Measurements from ENCODE around the gene RAB3B.
A peak's percentile ranks its signal among the peaks of the same experiment; 100 is the strongest.

RAB3B gene

DNA sequence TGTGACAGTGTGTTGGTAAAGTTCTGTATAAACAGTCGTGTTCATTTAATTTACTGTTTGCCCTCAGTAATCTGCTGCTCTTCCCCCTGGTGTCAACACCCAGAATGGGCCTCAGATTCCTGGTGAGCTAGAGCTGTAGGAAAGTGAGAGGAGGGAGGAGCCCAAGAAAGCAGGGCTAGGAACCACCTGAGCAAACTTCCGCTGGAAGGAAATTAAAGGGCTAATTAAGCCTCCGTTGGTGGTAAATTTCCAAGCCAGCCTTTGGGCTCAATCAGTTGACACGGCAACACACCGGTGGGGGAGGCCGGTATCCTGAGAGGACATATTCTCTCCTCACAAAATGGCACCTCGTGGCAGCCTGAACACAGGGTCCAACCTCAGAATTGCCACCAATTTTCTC, 32.9 kb downstream of the RAB3B start:
- DNase-seq (ENCODE audit: low read depth in 2 of 3, low spot score in 1 of 3), result no peak

DNA sequence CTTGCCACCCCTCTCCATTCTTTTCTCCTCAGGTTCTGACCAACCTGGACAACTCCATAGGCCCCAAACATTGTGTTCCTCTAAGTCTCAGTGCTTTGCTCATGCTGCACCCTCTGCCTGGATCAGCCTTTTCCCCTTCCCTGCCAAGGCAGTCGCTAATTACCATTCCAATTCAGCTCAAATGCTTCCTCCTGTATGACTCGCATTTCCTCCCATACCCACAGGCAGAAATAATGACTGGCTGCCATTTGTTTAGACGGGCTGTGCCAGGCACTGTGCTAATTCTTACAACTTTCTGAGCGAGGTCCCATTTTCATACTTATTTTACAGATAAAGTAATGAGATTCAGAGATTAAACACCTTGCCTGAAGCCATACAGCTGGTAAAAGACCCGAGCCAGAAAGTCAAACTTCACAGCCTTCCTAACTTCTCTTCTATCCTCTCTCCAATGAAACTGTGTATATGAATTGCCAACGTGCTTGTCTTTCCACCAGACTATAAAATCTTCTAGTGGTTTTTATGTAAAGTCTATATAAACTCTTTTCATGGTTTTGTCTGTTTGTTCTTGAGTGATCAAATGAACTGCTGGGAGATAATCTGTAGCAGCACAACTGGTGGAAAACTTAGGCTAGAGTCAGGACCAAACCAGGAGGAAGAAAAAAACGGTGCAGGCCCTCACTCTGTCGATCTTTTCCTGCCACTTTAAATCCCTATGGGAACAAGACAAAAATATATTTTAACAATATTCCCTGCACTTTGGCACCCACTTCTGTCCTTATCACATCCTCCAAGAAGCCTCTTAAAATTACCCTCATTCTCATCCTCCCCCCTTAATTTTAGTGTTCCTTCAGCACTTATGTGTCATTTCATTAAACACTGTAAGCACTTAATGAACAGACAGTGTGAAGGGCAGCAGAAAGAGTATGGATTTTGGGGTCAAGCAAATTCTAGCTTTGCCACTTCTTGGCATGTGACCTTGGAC, 33.7 kb downstream of the RAB3B start:
- DNase-seq (ENCODE audit: low read depth in 2 of 3, low spot score in 1 of 3), result no peak

DNA sequence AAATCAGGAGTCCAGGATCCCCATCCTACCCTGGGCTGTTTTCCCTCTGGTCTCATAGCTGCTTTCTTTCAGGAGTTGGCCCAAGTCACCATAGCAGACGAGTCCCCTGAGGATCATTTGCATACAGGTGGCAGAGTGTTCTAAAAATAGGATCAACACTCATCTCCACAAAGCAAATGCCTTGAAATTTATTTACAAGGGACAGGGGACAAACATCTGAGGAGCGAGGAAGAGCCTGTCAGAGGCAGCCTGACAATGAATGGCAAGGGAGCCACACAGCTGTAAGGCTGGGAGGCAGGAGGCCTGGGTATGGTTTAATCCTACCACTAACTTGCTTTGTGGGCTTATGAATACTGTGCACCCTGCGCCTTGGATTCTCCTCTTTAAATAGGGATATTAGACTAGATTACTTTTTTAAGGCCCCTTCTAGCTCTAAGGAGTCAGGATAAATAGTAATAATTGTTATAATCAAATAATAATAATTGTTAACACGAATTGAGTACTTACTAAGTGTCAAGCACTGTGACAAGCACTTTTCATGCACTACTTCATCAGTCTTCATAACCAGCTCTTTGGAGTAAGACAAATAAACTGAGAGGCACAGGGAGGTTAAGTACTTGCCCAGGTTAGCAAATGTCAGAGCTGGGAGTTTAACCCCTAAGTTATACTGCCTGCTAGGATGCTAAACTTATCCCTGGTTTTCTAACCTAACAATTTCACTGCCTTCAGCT, 34.5 kb downstream of the RAB3B start:
- DNase-seq (ENCODE audit: low read depth in 2 of 3, low spot score in 1 of 3), result no peak

DNA sequence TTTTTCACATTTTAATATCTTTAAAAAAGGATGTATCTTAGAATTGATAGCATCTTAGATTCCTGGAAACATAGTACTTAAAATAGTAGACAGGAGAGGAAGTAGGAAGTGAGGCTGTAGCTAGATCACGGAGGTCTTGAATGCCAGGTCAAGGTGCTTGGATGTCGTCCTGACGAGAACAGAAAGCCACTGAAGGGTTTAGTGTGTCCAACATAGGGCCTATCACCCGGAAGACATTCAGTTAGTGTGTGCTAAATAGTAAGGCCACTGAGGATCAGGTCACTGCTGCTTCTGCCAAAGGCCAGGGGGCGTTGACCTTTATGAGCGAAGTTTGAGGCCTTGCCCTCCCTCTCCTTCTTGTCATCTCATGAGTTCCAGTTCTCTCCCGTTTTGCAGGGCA, 35.7 kb downstream of the RAB3B start:
- no peak for DNase-seq (ENCODE audit: low read depth in 2 of 3, low spot score in 1 of 3)

DNA sequence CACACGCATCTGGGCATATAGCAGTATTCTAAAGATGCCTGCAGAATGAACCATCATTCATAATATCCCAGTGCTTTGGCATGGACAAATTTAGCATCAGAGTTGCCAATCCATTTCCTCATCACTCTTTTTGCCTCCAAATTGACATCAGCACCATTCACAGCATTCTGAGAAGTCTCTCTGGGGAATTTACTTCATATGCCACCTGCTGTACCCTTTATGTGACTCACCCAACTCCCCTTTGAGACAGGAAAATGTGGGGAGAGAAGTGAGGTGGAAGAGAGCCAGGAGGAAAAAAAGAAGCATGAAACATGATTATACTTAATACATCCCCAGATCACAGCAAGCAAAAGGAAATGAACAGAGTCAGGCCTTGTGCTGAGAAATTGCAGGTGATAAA, 37.4 kb downstream of the RAB3B start:
- no peak for DNase-seq (ENCODE audit: low read depth in 2 of 3, low spot score in 1 of 3)

DNA sequence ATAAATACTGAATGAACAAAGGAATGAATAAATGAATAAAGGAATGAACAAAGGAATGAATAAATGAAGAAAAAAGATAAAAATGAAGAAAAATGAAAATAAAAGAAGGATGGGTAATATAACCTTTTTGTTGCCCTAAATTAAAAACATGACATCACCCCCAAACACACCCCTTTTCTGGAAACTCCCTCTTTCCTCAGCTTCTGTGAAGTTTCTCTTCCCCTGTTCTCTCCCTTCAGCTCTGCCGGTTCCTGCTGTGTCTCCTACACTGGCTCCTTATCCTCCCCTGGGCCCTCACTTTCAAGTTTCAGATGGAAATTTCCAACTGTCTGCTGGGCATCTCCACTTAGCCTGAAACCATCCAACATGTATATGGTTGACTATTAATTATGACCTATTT, 37.9 kb downstream of the RAB3B start:
- no peak for DNase-seq (ENCODE audit: low read depth in 2 of 3, low spot score in 1 of 3)

DNA sequence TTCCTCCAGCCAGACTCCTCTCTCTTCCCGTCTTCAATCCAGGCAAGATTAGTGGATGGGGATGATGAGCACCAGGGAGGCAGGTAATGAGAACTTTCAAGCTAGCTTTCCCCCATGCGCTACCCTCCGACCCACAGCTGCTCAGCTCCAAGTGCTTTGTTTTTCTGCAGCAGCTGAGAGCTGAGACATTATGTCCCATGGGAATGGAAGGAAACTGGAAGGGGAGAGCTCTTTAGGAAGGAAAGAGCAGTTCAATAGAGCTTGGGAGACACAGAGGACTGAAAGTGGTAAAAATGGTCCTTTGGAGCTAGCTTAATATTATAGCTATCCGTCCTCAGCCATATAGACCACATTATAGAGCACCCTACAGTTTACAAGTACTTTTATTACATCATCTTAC, 39.8 kb downstream of the RAB3B start:
- no peak for DNase-seq (ENCODE audit: low read depth in 2 of 3, low spot score in 1 of 3)

DNA sequence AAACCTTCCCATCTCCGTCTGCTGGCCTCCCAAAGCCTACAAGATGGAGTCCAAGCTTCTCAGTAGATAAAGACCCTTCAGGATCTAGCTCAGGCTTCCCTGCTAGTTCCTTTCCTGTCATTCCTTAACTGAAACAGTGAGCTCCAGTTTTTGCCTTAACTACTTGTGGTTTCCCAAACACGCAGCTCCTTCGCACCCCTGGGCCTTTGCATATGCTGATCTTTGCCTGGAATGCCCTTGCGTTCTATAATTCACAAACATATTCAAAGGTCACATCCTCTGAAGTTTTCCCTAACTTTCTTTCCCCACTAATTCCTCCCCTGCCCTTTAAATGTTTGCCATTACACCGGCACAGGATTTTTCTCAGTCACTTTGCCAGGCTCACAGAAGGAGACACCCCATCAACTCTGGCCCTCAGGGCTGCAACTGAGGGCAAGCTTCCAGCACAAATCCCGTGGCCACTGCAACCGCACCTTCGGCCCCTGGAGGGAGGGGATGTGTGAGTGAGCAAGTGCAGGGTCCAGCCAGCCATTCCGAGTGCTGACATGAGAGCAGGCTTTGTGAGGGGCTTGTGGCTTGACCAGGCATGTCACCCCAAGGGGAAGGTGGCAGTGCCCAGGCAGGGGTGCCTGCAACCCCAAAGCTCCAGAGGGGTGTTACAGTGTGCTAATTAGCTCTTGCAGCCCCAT, 41.3 kb downstream of the RAB3B start:
- no peak for DNase-seq (ENCODE audit: low read depth in 2 of 3, low spot score in 1 of 3)

DNA sequence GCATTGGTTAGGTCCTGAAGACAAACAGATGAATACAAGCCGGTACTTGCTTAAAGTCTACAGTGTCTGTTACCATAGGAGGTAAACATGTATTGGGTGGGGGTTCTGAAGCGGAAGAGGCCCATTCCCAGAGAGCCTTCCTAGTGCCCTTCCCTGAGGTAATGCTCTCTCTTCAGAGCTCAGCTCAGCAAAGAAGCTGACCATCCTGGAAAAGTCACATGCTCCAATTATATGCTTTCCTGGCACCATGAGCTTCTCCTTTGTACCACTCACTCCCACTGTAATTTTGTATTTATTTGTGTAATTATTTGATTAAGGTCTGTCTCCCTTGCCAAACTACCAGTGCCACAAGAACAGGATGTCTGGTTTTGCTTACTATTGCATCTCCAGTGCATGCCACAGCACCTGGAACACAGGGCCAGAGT, 42.0 kb downstream of the RAB3B start:
- no peak for DNase-seq (ENCODE audit: low read depth in 2 of 3, low spot score in 1 of 3)

DNA sequence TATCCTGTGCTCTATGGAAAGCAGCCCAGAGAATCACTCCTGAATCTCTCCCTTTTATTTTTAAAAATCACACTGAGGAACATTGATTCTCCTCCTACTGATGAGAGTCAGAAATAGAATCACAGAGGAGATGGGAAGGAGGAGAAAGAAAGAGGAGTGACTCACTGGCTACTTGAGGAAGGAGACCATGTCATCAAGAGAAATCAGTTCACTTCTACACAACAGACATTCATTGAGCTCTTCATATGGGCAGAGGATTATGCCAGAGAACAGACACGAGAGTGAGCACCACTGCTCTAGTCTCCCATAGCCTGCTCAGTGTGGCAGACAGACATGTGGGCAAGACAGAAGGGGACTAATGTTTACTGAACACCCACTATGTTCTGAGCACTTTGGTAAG, 44.2 kb downstream of the RAB3B start:
- DNase-seq (ENCODE audit: low read depth in 2 of 3, low spot score in 1 of 3), result no peak

DNA sequence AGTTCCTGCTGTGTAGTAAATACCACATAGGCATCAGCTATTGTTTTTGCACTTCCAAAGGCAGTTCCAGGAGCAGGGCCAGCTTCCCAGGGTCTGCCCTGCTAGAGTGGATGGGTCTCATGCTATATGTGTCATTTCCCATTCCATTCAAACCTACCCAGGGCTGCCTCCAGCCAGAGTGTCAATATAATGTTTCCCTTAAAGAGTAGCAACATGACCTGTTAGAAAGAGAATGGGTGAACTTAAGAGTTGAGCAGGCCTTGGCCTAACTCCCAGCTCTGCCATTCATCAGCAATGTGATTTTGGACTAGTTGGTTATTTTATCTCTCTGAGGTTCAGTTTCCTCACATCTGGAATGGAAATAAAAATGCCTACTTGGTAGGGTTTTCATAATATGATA, 44.9 kb downstream of the RAB3B start:
- no peak for DNase-seq (ENCODE audit: low read depth in 2 of 3, low spot score in 1 of 3)

DNA sequence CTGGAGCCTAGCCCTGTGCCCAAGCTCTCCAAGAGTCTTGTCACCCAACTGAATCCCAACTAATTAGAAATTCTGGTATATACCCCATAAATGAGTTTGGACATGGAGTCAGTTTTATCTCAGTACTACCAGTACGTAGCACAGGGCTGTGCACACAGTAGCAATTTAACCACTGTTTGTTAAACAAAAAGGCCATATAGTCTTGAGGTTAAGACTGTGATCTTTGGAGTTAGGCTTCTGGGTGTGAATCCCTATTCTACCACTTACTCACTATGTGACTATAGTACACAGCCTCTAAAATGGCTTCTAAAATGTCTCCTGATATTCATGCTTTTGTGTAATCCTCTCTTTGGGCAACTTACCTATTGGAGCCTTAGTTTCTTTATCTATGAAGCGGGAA, 48.2 kb downstream of the RAB3B start:
- no peak for DNase-seq (ENCODE audit: low read depth in 2 of 3, low spot score in 1 of 3)

DNA sequence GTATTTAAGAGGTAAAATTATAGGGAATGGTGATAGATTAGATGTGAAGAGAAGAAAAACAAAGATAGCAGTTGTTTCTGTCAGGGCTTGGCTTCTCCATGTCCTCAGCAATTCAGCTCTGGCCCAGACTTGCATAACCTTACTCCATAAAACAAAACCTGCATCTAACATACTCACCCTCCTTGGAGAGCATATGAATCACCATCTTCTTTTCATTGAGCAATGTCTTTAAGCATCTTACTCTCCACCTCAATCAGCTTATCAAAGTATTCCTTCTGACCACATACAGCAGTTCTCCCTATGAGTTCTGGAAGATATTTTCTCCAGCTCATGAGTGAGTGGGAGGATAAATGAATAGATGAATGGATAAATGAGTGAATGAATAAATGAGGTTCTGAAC, 49.0 kb downstream of the RAB3B start:
- DNase-seq (ENCODE audit: low read depth in 2 of 3, low spot score in 1 of 3), result no peak

DNA sequence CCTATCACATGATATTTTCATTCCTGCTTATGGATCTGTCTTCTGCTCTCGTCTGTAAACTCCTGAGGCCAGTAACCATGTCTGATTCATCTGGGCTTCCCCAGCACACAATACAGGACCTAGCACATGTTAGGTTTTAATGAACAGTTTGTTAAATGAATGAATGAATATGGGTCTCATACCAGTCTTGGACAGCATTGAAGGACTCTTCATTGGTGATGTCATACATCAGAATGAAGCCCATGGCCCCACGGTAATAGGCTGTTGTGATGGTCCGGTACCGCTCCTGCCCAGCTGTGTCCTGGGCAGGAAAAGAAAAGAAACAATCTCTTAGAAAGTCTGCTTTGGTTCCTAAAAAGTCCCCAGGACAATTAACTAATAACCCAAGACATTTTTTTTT, 53.4 kb downstream of the RAB3B start:
- DNase-seq (ENCODE audit: low read depth in 2 of 3, low spot score in 1 of 3), result no peak

DNA sequence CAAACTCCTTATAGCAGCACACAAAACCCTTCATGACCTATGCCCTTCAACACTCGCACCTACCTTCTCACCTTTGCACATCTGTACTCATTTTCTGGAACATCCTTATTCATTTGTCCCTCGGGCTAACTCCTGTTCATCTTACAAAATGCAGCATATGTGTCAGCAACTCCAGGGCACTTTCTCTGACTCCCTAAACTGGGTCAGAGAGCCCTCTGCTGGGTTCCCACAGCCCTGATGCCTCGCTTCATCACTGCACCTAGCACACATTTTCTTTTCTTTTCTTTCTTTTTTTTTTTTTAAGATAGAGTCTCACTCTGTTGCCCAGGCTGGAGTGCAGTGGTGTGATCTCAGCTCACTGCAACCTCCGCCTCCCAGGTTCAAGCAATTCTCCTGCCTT, 54.0 kb downstream of the RAB3B start:
- no peak for DNase-seq (ENCODE audit: low read depth in 2 of 3, low spot score in 1 of 3)

DNA sequence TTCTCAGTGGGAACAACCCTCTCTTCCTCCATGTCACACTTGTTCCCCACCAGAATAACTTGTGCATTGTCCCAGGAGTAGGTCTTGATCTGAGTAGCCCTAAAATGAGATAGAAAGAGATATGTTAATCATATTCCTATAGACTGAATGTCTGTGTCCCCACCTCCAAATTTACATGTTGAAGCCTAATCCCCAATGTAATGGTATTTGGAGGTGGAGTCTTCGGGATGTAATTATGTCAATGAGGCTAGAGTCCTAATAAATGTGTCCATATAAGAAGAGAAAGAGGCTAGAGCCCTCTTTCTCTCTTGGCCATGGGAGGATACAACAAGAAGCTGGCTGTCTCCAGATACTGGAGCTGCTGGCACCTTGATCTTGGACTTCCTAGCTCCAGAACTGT, 57.2 kb downstream of the RAB3B start:
- no peak for DNase-seq (ENCODE audit: low read depth in 2 of 3, low spot score in 1 of 3)

DNA sequence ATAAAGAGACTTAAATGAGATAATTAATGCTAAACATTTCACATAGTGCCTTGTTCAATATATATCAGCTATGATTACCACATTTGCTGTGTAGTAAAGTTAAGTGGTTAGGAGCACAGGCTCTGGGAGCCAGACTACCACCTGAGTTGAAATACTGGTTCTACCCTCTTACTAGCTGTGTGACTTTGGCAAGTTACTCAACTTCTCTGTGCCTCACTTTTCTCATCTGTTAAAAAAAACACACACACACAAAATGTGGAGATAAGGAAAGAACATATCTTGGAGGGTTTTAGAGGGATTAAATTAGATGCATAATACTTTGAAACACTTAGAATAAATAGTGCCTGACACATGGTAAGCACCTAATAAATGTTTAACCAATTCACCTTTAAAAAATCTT, 60.2 kb downstream of the RAB3B start:
- no peak for DNase-seq (ENCODE audit: low read depth in 2 of 3, low spot score in 1 of 3)

DNA sequence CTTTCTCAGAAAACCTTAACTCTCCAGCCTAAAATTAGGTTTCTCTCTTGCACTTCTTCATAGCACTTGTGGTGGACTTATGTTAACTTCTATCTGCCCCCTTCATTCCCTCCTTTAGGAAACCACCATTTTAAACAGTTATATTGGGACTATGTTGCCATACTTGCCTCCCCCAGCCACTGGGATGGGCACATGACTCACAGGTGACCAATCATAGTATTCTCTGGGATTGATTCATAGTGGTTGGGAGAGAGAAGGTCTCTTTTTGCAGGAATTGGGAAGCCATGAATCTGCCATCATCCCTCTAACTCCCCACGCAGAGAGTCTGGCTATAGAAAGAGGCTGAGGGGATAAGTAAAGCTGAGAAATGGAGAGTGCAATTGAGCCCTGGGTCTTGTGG, 61.6 kb downstream of the RAB3B start:
- no peak for DNase-seq (ENCODE audit: low read depth in 2 of 3, low spot score in 1 of 3)

DNA sequence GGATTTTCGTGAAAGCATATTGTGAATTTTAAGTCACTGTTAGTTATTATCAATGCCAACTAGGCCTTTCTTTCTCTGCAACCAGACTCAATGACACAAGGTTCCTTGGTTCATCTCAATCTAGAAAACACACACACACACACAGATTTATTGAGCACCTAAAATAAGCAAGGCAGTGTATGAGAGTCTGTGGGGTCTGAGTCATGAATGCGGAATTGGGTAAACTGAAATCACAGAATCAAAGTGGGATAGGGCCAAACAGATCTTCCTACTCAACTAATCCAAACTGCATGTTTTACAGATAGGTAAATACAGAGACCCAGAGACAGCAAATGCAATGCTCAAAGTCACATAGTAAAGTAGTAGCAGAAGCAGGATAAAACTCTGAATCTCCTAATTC, 63.5 kb downstream of the RAB3B start:
- DNase-seq (ENCODE audit: low read depth in 2 of 3, low spot score in 1 of 3), result no peak

DNA sequence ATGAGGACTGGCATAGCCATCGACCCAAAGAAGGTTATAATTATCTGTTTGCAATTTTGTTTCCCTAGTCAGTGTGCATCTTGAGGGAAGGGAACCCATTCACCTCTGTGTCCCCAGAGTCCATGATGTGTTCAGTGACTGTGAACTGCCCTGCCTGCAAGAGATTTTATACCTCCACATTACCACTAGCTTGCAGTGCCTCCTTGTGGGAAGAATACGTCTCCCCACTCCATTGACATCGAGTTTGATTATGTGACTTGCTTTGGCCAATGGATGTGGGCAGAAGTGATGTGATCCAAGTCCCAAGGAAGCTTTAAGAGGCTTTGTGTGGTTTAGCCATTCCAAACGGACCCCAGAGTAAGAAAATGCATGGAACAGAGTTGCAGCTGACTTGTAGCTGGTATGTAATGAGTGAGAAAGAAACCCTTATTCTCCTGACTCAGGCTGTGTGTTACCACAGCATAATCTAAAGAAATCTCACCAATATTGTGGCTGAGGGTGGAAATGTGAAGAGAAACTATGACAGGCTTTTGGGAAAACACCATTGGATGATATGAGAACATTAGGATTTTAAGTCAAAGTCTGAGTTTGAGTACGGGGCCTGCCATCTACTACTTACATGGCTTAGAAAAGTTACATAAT, 64.2 kb downstream of the RAB3B start:
- DNase-seq (ENCODE audit: low read depth in 2 of 3, low spot score in 1 of 3), result no peak

DNA sequence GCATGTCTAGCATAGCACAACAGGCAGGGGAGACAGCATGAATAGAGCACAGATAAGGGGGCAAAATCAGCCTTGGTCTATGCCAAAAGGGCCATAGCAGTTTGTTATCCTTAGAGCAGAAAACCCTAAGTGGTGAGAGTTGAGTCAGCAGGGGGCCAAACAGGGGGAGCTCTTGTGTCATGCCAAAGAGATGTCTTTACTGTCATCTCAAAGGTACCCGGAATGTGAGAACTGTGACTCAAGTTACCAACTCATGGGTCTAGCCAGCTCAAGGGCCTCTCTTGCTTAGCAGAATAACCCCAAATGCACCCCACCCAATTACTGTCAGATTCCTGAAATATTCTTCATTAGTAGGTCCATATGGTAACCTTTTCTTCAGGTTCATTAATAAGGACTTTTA, 66.0 kb downstream of the RAB3B start:
- DNase-seq (ENCODE audit: low read depth in 2 of 3, low spot score in 1 of 3), result peak in 2 of 3 donors; percentile 5 to 35

Data from stimulated activated CD4-positive, alpha-beta T cell treated with anti-CD3 and anti-CD28 coated beads, Interleukin-12 subunit alpha, Interleukin-12 subunit beta, amount 100 ng/mL, for 48 hours (primary cell).